HG03442 (cell line): ENCODE measurements around the gene GREB1.

ENCODE experiments used
- ATAC-seq: cut with Tn5 transposase; IDR thresholded peaks from one replicate; pipeline ENCODE4 v1.9.1; 2021; ENCODE audit warnings: mild to moderate bottlenecking, moderate library complexity; ENCODE audit not compliant: unreplicated experiment

The GREB1 gene

GRCh38 chr2:11629851-11630250, 96.0 kb downstream of the GREB1 start:
- ATAC-seq, result no peak

GRCh38 chr2:11630855-11631254, 97.0 kb downstream of the GREB1 start:
- ATAC-seq, result no peak

- ATAC-seq, result no peak
Observed at GRCh38 chr2:11631462-11631861, 97.6 kb downstream of the GREB1 start.

- ATAC-seq, result no peak
Observed at GRCh38 chr2:11633923-11634478, 100.2 kb downstream of the GREB1 start.

- ATAC-seq, result no peak
Observed at GRCh38 chr2:11634584-11634983, 100.7 kb downstream of the GREB1 start.

GRCh38 chr2:11635141-11635540, 101.3 kb downstream of the GREB1 start:
- ATAC-seq, result no peak

GRCh38 chr2:11636593-11637295, 102.9 kb downstream of the GREB1 start:
- no peak for ATAC-seq

- no peak for ATAC-seq
Observed at GRCh38 chr2:11637546-11637945, 103.7 kb downstream of the GREB1 start.

- no peak for ATAC-seq
Observed at GRCh38 chr2:11639503-11639902, 105.7 kb downstream of the GREB1 start.

- no peak for ATAC-seq
Observed at GRCh38 chr2:11640132-11640531, 106.3 kb downstream of the GREB1 start.

GRCh38 chr2:11642972-11643371, 109.1 kb downstream of the GREB1 start:
- ATAC-seq, result no peak

- ATAC-seq, result no peak
Observed at GRCh38 chr2:11644293-11644692, 110.4 kb downstream of the GREB1 start.

- ATAC-seq, result no peak
Observed at GRCh38 chr2:11646530-11646929, 112.7 kb downstream of the GREB1 start.

- ATAC-seq, result no peak
Observed at GRCh38 chr2:11647834-11648600, 114.2 kb downstream of the GREB1 start.

- ATAC-seq, result no peak
Observed at GRCh38 chr2:11649093-11649492, 115.2 kb downstream of the GREB1 start.

- ATAC-seq, result no peak
Observed at GRCh38 chr2:11651856-11652548, 118.2 kb downstream of the GREB1 start.

- ATAC-seq, result no peak
Observed at GRCh38 chr2:11652553-11652952, 118.7 kb downstream of the GREB1 start.

GRCh38 chr2:11655495-11655894, 121.7 kb downstream of the GREB1 start:
- ATAC-seq, result no peak

GRCh38 chr2:11656252-11656651, 122.4 kb downstream of the GREB1 start:
- no peak for ATAC-seq

- ATAC-seq, result no peak
Observed at GRCh38 chr2:11656671-11657101, 122.8 kb downstream of the GREB1 start.

- no peak for ATAC-seq
Observed at GRCh38 chr2:11657195-11657594, 123.3 kb downstream of the GREB1 start.
